CD4-positive, alpha-beta T cell (primary cell): ENCODE results near the gene EPSTI1. TPM values are rescaled to one million over a fixed set of nuclear protein-coding genes. Genes with fewer than 3 reads are reported as not detected.
"Not testable (repeated sequence)": the region's sequence is repeated elsewhere in the genome, so short reads cannot be mapped to it uniquely, and the experiment has no call there.

ENCODE experiments used
- ATAC-seq: fragments of 200-7000 bp; cut with Tn5 transposase; one replicate; pipeline ENCODE4 v1.10.0; 2022; ENCODE audit warnings: mild to moderate bottlenecking; ENCODE audit not compliant: poor library complexity
- CTCF ChIA-PET: fragments of 350-600 bp; sonication (Branson Sonifier 250); formaldehyde crosslinking; loops from one replicate; lab custom pipeline; 2021; ENCODE audit warnings: antibody characterized with exemption, inconsistent platforms; lab: Charles Lee
- POLR2A ChIA-PET: fragments of 350-600 bp; sonication (Branson Sonifier 250); formaldehyde crosslinking; loops from one replicate; lab custom pipeline; 2021; ENCODE audit warnings: antibody characterized with exemption, inconsistent platforms; lab: Charles Lee
- DNase-seq, 14 experiments: peaks; one replicate each; pipeline ENCODE4 v3.0.0-alpha.2; 2013 to 2020; ENCODE audit warnings: mixed read lengths in 2 of 14
- H3K27ac ChIP-seq, 2 donors: one replicate each; pipeline versions ENCODE4 v1.5.1 to v1.7.0; 2013; ENCODE audit warnings: low read length in 2 of 2, low read depth in 1 of 2, mild to moderate bottlenecking in 1 of 2
- H3K27me3 ChIP-seq, 2 experiments: 1 replicate in 1 of 2; 2 replicates in 1 of 2; pipeline versions ENCODE4 v1.6.1 to v1.7.0; 2013; ENCODE audit warnings: low read length in 2 of 2, control low read depth in 1 of 2, mild to moderate bottlenecking in 1 of 2, moderate library complexity in 1 of 2; ENCODE audit not compliant: insufficient read depth in 2 of 2, control insufficient read depth in 1 of 2
- H3K36me3 ChIP-seq: one replicate; pipeline ENCODE4 v1.6.1; 2013; ENCODE audit warnings: low read length, control low read depth; ENCODE audit not compliant: insufficient read depth
- H3K4me1 ChIP-seq: one replicate; pipeline ENCODE4 v1.6.1; 2013; ENCODE audit warnings: low read length, control low read depth; ENCODE audit not compliant: insufficient read depth
- H3K4me3 ChIP-seq: one replicate; pipeline ENCODE4 v1.5.1; 2013; ENCODE audit warnings: mild to moderate bottlenecking, low read length, moderate library complexity
- H3K9me3 ChIP-seq, 2 experiments: 1 replicate in 1 of 2; 2 replicates in 1 of 2; pipeline versions ENCODE4 v1.6.1 to v1.7.0; 2013; ENCODE audit warnings: low read length in 2 of 2, mild to moderate bottlenecking in 2 of 2, control low read depth in 1 of 2, moderate library complexity in 1 of 2; ENCODE audit not compliant: control insufficient read depth in 1 of 2, insufficient read depth in 1 of 2
- H3K27ac Mint-ChIP-seq: one replicate; pipeline ENCODE4 v1.8.0; 2020; ENCODE audit warnings: mixed read lengths
- H3K27me3 Mint-ChIP-seq: one replicate; pipeline ENCODE4 v1.8.0; 2021; ENCODE audit warnings: mixed read lengths
- H3K36me3 Mint-ChIP-seq: one replicate; pipeline ENCODE4 v1.8.0; 2021; ENCODE audit warnings: low read depth, mixed read lengths
- H3K4me1 Mint-ChIP-seq: one replicate; pipeline ENCODE4 v1.8.0; 2021; ENCODE audit warnings: low read depth, mixed read lengths
- H3K4me3 Mint-ChIP-seq: one replicate; pipeline ENCODE4 v1.8.0; 2020; ENCODE audit warnings: mild to moderate bottlenecking, mixed read lengths
- H3K9me3 Mint-ChIP-seq: one replicate; pipeline ENCODE4 v1.8.0; 2020; ENCODE audit warnings: mixed read lengths
- CTCF ChIP-seq: fragments of 200-600 bp; IDR thresholded peaks from one replicate; pipeline ENCODE4 v1.8.0; 2022; ENCODE audit warnings: antibody characterized with exemption, mild to moderate bottlenecking
- intact Hi-C, 2 experiments: fragments of 100-400 bp; cut with DNase I in 1 of 2; cut with micrococcal nuclease in 1 of 2; formaldehyde crosslinking; loops; one replicate each; pipeline versions ENCODE4 v1.15.1 to v1.9.0; 2023 to 2025; cut with DNase I, micrococcal nuclease
- total RNA-seq, 174 experiments: library from RNA in 2 of 174; stranded (reverse) in 2 of 174; gene quantifications; one replicate each; pipeline ENCODE4 v1.2.3 and lab custom pipeline; 2021 to 2026

The EPSTI1 gene
- total RNA-seq, 2 experiments from 2014 or later: 23.5 to 24.5 TPM

GRCh38 chr13:42864952-42865767 is 126.9 kb downstream of the EPSTI1 start:
- H3K4me3 ChIP-seq: no peak overlapping the region
- Mint-ChIP-seq H3K9me3 (no peaks in the 10 kb centered on the region), H3K4me3 (no peak overlapping the region), H3K4me1 (no peaks in the 10 kb centered on the region), H3K27ac (no peak overlapping the region), H3K27me3 (peaks cover 9% of the 10 kb centered on the region), H3K36me3 (no peaks in the 10 kb centered on the region)
- no peaks in the 10 kb centered on the region for H3K27me3 ChIP-seq
- H3K27ac ChIP-seq: no peak overlapping the region
- no peak for TF ChIP-seq CTCF
- H3K9me3 ChIP-seq: no peaks in the 10 kb centered on the region
- no peaks in the 10 kb centered on the region for H3K36me3 ChIP-seq
- ATAC-seq: no peak
- POLR2A ChIA-PET: no interaction called here
- CTCF ChIA-PET: no interaction called here
- intact Hi-C loops: no loop called here
- DNase-seq: no peak
- H3K4me1 ChIP-seq: no peaks in the 10 kb centered on the region

GRCh38 chr13:42862370-42862769 is 129.7 kb downstream of the EPSTI1 start:
- H3K27ac Mint-ChIP-seq, H3K4me3 Mint-ChIP-seq, intact Hi-C loops: not testable (repeated sequence)

DNA sequence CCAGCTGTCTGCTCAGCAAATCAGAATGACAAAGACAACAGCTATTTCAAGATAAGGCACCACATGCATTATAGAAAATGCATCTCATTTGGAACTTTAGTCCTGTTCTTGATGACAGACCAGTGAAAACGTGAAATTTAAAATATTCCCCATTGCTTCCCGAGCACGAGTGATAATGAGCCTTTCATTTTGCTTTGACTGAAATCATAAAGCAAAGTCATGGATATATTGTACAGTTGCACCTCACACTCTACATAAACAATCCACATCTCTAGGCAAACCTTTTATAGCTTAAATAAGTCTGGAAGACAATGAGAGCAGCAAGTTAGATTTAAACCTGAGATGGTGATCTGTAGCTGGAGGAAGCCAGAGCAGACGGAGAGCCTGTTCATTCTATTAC is 131.6 kb downstream of the EPSTI1 start:
- no peaks in the 10 kb centered on the region for H3K4me1 ChIP-seq
- intact Hi-C loops: no loop called here
- ATAC-seq (no peak), DNase-seq (no peak)
- H3K9me3 ChIP-seq: no peaks in the 10 kb centered on the region
- Mint-ChIP-seq H3K27ac (no peak overlapping the region), H3K27me3 (peaks cover 9% of the 10 kb centered on the region), H3K36me3 (no peaks in the 10 kb centered on the region), H3K9me3 (no peaks in the 10 kb centered on the region), H3K4me1 (no peaks in the 10 kb centered on the region), H3K4me3 (no peak overlapping the region)
- POLR2A ChIA-PET: no interaction called here
- no peak overlapping the region for H3K4me3 ChIP-seq
- H3K27me3 ChIP-seq: no peaks in the 10 kb centered on the region
- H3K27ac ChIP-seq: no peak overlapping the region
- TF ChIP-seq CTCF: no peak
- CTCF ChIA-PET: interaction anchor here (0.9 to 1.2 kb wide), 2 partner anchors 9 to 14 kb away, joined by 3 read pairs; no protein-coding TSS in a partner anchor
- H3K36me3 ChIP-seq: no peaks in the 10 kb centered on the region

More at GRCh38 chr13:42862370-42862769, 129.7 kb downstream of the EPSTI1 start:
- H3K27me3 ChIP-seq, H3K9me3 Mint-ChIP-seq, H3K4me3 ChIP-seq, H3K27ac ChIP-seq, H3K36me3 ChIP-seq, ATAC-seq, DNase-seq, H3K27me3 Mint-ChIP-seq, H3K4me1 Mint-ChIP-seq, H3K36me3 Mint-ChIP-seq, H3K4me1 ChIP-seq, H3K9me3 ChIP-seq, CTCF ChIA-PET: not testable (repeated sequence)
- POLR2A ChIA-PET: interaction anchor here (0.5 kb wide), 1 partner anchor 12 kb away, joined by 4 read pairs; no protein-coding TSS in a partner anchor
